ENCODE data around the gene POU2AF1.

- TF ChIP-seq, protein P1, sequence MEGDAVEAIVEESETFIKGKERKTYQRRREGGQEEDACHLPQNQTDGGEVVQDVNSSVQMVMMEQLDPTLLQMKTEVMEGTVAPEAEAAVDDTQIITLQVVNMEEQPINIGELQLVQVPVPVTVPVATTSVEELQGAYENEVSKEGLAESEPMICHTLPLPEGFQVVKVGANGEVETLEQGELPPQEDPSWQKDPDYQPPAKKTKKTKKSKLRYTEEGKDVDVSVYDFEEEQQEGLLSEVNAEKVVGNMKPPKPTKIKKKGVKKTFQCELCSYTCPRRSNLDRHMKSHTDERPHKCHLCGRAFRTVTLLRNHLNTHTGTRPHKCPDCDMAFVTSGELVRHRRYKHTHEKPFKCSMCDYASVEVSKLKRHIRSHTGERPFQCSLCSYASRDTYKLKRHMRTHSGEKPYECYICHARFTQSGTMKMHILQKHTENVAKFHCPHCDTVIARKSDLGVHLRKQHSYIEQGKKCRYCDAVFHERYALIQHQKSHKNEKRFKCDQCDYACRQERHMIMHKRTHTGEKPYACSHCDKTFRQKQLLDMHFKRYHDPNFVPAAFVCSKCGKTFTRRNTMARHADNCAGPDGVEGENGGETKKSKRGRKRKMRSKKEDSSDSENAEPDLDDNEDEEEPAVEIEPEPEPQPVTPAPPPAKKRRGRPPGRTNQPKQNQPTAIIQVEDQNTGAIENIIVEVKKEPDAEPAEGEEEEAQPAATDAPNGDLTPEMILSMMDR (IDR thresholded peaks at IDR 0.05) = no peak
- TF ChIP-seq POLR2A (IDR thresholded peaks at IDR 0.05) = no peak
Measured at GRCh38 chr11:111363985-111364384, 15.1 kb downstream of the POU2AF1 start.
